Activated effector memory CD4-positive, alpha-beta T cell treated with Interleukin-2 at 50 U/mL for 16 hours (primary cell): ENCODE data around the gene RBM18.

ENCODE experiments used
- DNase-seq: peaks from one replicate; pipeline ENCODE4 v3.0.0-alpha.2; 2020

RBM18 gene, protein sequence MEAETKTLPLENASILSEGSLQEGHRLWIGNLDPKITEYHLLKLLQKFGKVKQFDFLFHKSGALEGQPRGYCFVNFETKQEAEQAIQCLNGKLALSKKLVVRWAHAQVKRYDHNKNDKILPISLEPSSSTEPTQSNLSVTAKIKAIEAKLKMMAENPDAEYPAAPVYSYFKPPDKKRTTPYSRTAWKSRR

DNA sequence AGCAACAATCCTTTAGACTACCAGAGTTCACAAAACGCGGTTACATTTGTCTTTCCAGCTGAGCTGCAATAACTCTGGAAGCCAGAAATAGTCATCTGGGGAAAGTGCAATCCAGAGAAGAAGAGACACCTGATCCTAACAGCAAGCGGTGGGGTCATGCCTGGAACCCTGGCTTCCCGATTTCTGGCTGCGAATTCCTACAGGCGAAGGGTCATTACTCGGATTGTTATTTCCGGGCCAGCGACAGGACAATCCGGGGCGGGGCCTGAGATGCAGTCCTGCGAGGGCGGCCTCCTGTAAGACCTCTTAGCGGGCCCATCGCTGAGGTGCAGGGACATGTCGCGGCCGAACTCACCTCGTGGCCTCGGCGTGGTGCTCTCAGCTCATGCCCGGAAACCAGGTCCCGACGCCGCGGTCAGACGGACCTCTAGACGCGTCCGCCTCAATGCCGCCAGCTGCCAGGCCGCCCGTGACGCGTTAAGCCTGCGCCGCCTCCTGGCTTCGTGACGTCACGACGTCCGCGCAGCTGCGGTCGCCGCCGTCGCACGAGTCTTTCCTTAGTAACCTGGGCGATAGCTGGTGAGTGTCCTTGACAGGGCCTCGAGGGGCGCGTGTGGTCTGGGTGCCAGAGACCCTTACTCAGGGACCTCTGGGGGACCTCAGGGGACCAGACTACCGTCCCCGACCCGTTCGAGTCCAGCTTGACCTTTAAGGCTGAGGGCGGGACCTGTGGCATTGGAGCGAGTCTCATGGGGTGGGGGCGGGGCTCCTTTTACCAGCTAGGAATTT, at the start of gene RBM18, which contains the start of gene MRRF:
Gene RBM18, minus strand, starts transcription at position 481 of the 789 bp plus-strand sequence. CDS start 3,348 bp downstream, outside the sequence.
Gene MRRF, plus strand, starts transcription at position 523 of the 789 bp plus-strand sequence. CDS start 6,010 bp downstream, outside the sequence.
- peak; percentile 80 for DNase-seq

DNA sequence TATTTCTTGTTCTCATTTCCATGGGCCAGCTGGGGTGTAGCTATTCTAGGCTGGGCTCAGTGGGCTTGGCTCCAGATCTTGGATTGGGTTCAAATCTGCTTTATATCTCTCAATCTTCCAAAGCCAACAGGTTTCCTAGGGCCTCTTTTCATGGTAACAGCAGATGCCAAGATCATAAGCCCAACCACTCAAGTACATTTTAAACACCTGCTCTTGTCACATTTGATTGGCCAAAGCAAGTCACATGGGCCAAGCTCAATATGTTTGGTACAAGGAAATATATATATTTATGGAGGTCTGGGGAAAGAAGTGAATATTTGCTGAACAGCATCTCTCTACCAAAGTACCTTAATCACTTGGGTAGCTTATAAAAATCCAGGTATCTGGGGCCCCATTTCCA, 49.5 kb upstream of the RBM18 start:
- no peak for DNase-seq

DNA sequence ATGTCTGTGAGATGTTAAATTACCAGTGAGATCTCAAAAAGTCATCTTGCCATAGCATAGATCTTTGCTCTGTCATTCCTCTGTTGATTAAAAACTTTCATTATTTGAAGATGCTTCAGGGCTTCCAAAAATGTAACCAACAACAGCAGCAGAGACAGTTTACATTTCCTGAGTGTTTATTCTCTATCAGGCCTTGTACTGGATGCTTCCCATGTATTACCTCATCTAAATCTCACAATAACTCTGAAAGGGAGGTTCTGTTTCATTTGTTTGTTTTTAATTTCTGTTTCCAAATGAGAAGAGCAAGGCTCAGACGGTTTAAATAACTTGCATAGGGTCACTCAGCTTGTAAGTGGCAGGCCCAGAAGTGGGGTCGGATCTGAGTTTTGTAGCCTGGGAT, 45.2 kb upstream of the RBM18 start:
- DNase-seq, result no peak

DNA sequence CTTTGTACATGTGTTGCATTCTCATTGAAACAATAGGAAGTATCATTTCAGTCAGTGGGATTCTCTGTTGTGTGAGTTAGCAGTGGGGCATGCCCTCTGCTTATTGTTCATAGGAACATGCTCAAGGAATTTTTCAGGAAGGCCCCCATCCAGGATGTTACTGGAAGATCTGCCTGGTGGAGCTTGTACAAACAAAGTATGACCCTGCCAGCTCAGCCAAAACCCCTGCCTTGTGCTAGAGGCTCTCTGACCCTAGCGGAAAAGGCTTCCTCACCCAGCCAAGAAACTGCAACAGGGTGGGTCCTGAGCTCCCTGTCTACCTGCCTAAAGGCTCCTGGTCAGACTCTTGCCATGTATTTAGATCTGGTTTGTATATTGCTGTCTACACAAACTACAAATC, 43.3 kb upstream of the RBM18 start:
- DNase-seq, result no peak

DNA sequence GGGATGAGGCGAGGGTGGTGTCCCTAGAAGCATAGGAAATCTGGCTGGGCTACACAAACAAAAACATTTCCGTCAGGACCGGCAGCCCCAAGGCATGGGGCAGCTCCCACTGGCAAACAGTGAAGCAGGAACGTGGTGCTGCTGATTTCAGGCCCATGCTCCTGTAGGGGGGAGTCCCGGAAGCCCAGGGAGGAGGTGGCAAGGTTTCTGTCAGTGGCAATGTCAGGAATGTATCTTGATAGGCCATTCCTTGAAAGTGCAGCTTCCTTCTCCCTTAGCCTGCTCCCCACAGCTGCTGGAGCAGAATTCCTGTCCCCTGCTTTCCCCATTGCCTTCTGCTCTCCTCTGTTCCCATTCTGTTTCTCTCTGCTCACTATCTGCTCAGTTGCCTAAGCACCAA, 42.4 kb upstream of the RBM18 start:
- DNase-seq, result no peak

DNA sequence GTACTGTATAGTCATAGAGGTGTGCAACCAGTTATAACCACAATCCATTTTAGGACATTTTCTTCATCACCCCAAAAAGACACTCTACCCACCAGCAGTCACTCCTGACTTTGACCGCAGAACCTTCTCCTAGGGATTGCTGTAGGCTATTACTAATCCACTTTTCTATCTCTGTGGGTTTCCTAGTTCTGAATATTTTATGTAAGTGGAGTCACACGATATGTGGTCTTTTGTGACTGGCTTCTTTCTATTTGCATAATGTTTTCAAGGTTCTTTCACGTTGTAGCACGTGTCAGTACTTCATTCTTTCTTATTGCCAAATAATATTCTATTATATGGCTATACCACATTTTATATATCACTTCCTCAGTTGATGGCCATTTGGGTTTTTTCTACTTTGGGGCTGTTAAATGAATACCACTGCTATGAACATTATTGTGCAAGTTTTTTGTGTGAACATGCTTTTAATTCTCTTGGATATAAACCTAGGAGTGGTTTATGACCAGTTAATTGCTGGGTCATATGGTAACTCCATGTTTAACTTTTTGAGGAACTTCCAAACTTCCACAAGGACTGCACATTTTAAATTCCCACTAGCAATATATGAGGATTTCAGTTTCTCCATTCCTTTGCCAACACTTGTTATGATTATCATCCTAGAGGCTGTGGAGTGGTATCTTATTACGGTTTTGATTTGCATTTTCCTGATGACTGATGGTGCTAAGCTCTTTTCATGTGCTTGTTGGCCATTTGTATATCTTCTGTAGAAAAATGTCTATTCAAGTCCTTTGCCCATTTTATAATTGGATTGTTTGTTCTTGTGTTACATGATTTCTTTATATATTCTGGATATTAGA, 37.8 kb upstream of the RBM18 start:
- DNase-seq, result no peak

DNA sequence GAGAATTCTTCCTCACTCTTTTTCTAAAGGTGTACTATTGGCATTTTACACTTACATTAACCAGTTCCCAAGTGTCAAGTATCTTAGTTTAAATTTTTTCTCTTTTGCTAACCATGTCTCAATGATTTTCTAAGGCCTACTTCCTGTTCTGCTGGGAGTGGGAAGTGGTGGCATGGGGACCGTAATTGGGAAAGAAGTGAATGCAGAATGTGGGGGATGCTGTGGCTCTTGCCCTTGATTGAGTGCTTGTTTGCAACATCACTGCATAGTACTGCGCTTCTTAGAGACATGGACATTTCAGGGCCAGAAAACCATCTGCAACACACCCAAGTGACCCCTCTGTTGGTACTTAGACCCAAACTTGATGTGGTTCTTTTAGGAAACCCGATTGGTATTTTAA, 32.9 kb upstream of the RBM18 start:
- DNase-seq, result no peak

DNA sequence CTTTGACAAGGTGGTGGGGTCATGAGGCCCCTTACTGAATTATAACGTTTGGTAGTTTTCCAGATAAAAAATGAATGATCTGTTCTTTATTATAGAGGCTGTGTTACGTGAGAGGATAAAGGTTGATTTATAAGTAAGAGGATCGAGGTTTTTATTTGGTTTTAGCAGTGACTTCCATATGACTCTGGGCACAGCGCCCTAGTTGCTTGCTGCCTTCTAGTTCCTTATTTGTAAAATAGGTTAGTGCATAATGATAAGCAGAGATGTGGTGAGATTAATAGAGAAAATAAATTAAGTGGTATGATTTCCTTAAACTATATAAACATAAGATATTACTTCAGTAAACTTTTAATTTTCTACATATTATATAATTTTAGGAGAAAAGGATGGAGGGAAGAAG, 29.9 kb upstream of the RBM18 start:
- DNase-seq, result no peak

DNA sequence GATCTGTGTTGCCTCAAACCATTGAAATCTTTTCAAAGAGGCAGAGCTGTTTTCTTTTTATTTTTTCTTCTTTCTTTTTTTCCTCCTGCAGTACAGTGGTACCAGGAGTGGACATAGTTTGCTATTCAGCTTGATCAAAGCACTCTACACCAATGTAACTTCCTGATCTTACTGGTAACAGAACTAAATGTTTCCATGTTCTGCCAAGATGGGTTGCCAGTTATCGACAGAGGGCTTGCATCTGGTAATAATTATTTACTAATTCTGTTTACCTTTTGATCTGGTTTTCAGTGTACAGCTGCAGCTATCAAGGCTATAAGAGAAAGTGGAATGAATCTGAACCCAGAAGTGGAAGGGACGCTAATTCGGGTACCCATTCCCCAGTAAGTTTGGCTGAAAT, 26.8 kb upstream of the RBM18 start:
- DNase-seq, result no peak

DNA sequence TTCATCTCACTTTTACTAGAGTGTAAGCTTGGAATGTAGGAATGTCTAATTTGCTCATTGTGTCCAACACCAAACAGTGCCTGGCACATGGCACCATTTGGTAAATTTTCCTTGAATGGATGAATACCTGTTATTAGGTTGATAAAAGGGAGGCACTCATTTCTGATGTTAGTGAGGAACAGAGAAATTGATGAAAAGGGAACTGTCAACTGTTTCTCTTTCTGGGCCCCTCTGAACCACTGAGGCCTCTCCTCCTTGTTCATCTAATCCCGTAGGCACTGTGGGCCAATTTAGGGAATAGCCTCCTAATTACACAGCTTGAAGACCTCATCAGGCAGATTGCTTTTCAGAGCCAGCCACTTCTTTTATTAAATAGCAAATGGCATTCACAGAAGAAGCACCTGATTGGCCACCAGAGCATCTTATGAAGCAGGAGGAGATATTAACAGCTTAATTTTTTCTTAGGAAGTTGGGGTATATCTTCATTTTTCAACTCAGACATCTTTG, 22.6 kb upstream of the RBM18 start:
- no peak for DNase-seq

DNA sequence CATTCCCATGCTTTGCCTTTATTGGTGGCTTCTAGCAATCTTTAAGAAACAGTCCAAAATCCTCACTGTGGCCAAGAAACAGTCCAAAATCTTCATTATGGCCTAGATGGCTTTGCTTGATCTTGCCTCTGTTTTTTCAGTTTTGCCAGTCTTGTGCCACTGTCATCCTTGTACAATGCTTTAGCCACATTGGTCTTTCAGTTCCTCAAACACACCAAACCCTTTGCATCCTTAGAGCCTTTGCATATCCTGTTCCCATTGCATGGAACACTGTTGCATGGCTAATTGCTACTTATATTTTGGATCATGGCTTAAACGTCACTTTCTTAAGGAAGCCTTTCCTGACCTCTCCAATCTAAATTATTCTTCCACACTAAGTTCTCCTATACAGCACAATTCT, 22.1 kb upstream of the RBM18 start:
- no peak for DNase-seq

DNA sequence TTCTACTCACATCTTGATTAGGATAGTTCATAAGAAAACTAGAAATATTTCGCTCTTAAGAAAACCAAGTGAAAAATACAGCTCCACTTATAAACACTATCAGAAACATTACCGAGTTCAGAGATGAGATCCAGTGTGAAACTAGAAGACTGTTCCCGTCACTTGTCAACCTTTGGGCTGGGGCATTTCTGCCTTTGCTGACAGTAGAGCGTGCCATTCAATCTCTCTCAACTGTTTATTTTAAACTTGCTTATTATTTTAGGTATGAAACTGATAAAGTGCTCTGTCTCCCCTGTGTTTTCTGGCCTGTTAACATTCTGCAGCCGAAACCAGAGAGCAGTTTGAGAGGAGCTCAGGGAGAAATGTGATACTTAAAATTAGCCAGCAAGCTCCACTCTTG, 16.7 kb upstream of the RBM18 start:
- no peak for DNase-seq

DNA sequence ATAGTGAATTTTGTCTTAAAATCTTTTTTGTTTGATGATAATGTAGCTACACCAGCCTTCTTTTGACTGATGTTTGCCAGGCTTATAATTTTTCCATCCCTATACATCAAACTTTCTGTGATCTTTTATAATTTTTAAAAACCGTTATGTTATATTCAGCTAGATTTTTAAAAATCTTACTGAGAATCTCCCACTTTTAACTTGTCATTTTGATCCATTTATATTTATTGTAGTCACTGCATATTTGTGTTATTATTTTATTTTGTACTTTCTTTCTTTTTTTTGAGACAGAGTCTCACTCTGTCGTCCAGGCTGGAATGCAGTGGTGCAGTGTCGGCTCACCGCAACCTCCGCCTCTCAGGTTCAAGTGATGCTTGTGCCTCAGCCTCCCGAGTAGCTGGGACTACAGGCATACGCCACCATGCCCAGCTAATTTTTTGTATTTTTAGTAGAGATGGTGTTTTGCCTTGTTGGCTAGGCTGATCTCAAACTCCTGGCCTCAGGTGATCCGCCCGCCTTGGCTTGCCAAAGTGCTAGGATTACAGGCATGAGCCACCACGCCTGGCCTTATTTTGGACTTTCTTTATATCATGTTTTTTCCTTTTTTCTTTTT, 12.8 kb upstream of the RBM18 start:
- DNase-seq, result no peak

DNA sequence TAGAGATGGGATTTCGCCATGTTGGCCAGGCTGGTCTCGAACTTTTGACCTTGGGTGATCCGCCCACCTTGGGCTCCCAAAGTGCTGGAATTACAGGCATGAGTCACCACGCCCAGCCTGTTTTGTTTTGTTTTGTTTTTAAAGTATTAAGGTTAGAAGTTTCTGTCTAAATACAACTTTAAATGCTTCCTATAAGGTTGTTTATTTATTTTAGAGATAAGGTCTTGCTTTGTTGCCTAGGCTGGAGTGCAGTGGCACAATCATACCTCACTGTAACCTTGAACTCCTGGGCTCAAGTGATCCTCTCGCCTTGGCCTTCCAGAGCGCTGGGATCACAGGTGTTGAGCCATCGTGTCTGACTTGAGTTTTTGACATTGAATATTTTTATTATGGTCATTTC, 11.5 kb upstream of the RBM18 start:
- DNase-seq, result no peak

DNA sequence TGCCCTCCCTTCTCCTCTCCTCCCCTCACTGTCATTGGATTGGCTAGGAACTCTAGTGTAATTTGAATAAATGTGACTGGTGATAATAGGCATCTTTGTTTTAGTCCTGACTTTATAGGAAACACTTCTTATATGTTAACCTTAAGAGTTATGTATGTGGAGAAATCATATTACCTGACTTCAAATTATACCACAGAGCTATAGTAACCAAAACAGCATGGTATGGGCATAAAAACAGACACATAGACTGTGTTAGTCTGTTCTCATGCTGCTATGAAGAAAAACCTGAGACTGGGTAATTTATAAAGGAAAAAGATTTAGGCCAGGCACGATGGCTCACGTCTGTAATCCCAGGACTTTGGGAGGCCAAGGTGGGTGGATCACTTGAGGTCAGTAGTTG, 9.4 kb upstream of the RBM18 start:
- DNase-seq, result no peak

DNA sequence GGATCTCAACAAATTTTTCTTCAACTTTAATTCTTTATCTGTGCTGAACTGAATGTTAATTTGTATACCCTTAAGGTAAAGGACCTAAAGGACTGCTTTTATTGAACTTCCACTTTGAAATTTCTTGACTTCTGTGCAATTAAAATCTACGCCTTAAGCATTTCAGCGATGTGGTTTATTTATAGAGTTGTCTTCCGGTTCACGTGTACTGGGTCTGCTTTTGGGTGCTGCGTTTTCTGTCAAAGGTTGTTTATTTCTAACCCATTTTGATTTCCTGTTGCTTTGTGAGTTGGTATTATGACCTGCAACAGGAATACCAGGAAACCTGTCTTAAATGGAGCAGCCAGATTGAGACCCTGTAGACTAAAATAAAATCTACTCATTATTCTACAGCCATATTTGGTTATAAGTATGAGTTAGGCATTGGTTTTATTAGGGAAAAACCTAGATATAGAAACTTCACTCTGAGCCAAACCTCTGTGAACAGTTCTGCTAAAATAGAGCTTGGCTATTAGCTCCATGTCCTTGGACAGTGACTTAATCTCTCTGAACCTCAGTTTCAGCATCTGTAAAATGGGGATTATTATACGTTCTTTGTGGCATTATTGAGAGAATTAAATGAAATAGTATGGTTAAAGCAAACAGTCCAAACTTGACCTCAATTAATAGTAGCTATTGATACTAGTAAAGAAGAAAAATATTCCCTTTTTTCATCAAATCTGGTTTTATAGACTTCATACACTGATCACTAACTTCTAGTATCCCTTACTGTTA, 3.6 kb upstream of the RBM18 start:
- DNase-seq, result no peak

DNA sequence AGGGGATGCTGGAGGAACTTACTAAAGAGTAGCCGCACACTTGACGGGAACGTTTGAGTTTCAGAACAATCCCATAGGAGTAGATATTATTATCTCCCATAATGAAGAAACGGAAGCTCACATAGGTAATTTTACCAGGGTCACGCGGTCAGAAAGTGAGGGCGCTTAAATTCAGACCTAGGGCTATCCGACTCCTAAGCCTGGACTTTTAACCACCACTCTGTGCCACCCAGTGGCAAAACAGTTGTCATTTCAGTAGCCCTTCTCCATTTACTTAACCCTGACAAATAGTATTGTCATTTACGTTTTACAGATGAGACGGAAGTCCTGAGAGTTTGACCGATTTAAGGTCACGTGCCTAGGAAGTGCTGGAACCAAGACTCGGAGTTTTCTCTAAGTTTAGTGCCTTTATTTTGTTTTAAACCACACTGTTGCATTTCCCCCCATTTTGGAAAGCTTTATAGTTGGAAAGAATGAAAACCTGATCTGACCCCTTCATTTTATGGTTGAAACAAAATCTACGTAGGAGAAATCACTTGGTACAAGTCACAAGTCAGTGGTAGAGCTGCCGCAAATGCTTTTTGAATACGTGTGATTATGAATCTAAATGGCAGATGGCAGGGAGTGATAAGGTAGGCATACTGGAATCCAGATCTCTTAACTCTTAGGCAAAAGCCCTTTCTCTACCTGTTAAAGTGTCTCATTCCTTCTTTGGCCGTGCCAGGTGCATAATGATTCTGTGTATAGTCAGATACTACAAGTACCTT, 692 bp upstream of the RBM18 start:
- no peak for DNase-seq

DNA sequence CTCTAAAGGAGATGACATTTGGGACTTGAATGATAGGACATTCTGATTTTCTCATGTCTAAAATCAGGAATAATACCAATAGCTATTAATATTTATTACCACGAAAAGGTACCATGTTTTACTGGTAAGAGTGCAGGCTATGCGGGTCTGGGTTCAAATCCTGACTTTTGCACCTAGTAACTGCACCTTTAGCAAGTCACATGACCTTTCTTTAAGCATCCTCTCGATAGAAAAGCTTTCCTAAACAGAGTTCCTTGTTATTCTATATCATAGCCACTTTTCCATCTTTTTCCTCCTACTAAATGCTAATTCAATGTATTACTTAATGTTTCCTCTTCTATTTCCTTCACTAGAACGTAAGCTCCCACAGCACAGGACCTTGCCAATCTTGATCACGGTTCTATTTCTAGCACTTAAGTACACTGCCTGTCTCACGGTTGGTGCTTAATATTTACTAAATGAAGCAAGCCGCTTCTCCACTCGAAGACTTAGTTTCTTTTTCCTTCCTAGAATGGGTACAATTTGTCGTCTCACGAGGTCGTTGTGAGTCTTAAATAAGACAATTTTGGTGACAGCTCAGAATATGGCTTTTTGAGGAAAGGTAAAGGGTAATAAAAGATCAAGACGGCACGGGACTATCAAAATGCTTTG, 816 bp downstream of the RBM18 start:
- no peak for DNase-seq

DNA sequence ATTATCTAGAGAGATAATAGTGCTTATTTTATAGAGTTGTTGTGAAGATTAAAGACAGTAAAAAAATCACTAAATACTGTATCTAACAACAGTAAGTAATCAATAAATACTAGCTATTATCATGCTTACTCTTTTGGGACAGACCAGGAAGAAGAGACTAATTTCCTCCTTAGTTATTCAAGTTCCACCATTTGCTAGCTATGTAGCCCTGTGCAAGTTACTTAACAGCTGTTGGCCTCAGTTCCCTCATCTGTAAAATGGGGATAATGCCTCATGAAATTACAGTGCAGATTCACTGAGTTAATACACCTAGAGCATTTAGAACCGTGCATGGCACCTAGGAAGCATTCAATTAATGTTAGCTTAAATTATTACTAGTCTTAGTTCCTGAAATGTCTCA, 2.6 kb downstream of the RBM18 start:
- no peak for DNase-seq

DNA sequence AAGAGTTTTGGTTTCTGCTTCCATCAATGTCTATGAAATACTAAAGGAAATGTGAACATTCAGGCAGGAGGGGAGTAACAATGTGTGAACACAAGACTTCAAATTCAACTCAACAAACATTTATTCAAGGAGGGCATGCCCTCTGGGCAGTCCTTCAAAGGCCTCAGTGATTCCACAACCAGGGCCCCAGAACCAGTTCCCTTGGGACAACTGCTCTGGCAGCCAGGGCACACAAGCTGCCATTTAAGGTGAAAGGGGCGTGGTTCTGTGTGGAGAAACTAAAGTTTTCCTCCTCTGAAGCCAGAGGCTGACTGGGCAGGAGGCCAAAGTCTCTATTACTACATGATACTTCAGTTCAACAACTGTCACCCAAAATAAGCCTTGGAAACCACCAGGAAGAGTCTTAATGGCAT, 3.2 kb downstream of the RBM18 start:
- DNase-seq, result no peak

DNA sequence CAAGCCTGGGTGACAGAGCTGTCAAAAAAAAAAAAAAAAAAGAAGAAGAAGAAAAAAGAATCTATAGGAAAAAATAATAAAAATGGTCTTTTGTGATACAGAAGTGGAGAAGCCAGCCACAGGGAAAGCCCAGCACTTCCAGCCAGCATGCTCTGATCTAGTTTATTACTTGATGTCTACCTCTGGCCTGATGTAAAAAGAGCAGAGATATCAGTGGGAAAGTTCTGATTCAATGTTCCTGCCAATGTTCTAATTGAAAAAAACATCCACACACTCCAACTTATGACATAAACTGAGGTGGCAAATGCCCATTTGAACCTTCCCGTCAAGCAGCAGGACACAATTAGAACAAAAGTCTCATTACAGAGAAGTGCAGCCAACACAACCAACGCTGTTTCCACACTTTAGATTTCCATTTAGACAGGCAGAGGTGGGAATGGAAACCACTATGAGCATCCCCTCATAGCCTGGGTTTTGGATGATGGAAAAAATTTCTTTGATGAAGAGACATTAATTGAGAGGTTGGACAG, 5.7 kb downstream of the RBM18 start:
- no peak for DNase-seq
